Measurements from ENCODE around the gene WDR62.

GRCh38 chr19:36008336-36008978, 46.2 kb upstream of the WDR62 start, which contains the start of gene SYNE4:
- TF ChIP-seq CTCF (IDR thresholded peaks at IDR 0.05; ENCODE audit: insufficient read depth, low read depth, low read length) (no peak), EZH2 (IDR thresholded peaks at IDR 0.05; ENCODE audit: insufficient read depth, low read length) (no peak)
